Heart right ventricle (tissue), 16 donors: ENCODE results near the gene NFATC1. TPM values are rescaled to one million over a fixed set of nuclear protein-coding genes. Genes with fewer than 3 reads are reported as not detected.

Experiments used
- ATAC-seq, 8 donors: fragments of 200-7000 bp; cut with Tn5 transposase; one replicate each; pipeline ENCODE4 v1.9.1; 2020; ENCODE audit warnings: mild to moderate bottlenecking in 8 of 8, moderate library complexity in 8 of 8, moderate number of reproducible peaks in 1 of 8
- DNase-seq, 2 donors: peaks; one replicate each; pipeline ENCODE4 v3.0.0-alpha.2; 2020
- H3K27ac ChIP-seq, 10 donors: fragments of 200-600 bp; sonication (generic) in 2 of 10; one replicate each; pipeline versions ENCODE4 v1.5.0 to v1.8.0; 2020 to 2022; ENCODE audit warnings: mild to moderate bottlenecking in 3 of 10
- H3K27me3 ChIP-seq, 7 donors: fragments of 200-600 bp; one replicate each; pipeline ENCODE4 v1.8.0; 2021 to 2022; ENCODE audit warnings: mild to moderate bottlenecking in 2 of 7
- H3K36me3 ChIP-seq, 9 donors: fragments of 200-600 bp; sonication (generic) in 1 of 9; one replicate each; pipeline versions ENCODE4 v1.5.0 to v1.8.0; 2020 to 2022; ENCODE audit warnings: mild to moderate bottlenecking in 2 of 9
- H3K4me1 ChIP-seq, 9 donors: fragments of 200-600 bp; sonication (generic) in 1 of 9; one replicate each; pipeline versions ENCODE4 v1.5.0 to v1.8.0; 2020 to 2022; ENCODE audit warnings: mild to moderate bottlenecking in 4 of 9
- H3K4me3 ChIP-seq, 10 donors: fragments of 200-600 bp; sonication (generic) in 2 of 10; one replicate each; pipeline versions ENCODE4 v1.5.0 to v1.8.0; 2020 to 2022; ENCODE audit warnings: mild to moderate bottlenecking in 7 of 10, moderate library complexity in 2 of 10
- H3K9me3 ChIP-seq, 11 donors: fragments of 200-600 bp in 10 of 11; sonication (generic) in 2 of 11; one replicate each; pipeline versions ENCODE4 v1.5.0 to v1.8.0; 2013 to 2022; ENCODE audit warnings: mild to moderate bottlenecking in 2 of 11, control low read depth in 1 of 11, moderate library complexity in 1 of 11
- CTCF ChIP-seq, 9 donors: fragments of 200-600 bp; sonication (generic) in 2 of 9; IDR thresholded peaks; one replicate each; pipeline versions ENCODE4 v1.5.0 to v1.8.0; 2021 to 2022; ENCODE audit warnings: antibody characterized with exemption in 9 of 9, mild to moderate bottlenecking in 5 of 9, moderate library complexity in 1 of 9
- WGBS, 2 donors: extraction: QIAGEN DNeasy Blood & Tissue Kit; methylation state at CpG; one replicate each; pipeline ENCODE4 v1.1.7; 2013; ENCODE audit warnings: inconsistent platforms in 1 of 2; 5-methylcytosine and 5-hydroxymethylcytosine counted together
- intact Hi-C, 10 donors: fragments of 100-400 bp; cut with DNase I; formaldehyde crosslinking; loops; one replicate each; pipeline versions ENCODE4 v1.11.1 to v1.14.2; 2022
- polyA plus RNA-seq, 2 donors: library from polyadenylated mRNA; stranded (reverse); fragments of 200-250 nt; gene quantifications; one replicate each; pipeline ENCODE4 v1.2.3, GENCODE V29; 2013
- total RNA-seq, 10 donors: library from RNA; stranded (reverse); fragmentation: NEBNext Ultra II Directional in 3 of 10; extraction: Animal tissue kit (Norgen Biotek cat#: 25700) in 3 of 10; gene quantifications; one replicate each; pipeline versions ENCODE4 v1.2.1 to v1.2.4, GENCODE V29; 2021 to 2023
- donor health status: Arrhythmogenic right ventricular cardiomyopathy.
- donor health status: ischemic (EF 13 %, LVEDD 7.1; RV severe dilation, severe dysfunction).
- donor health status: healthy with polysubstance abuse.
- donor health status: DM: no; HTN: yes; CAD: no.
- donor health status: DM: no; HTN: no; CAD: no.
- donor health status: ischemic (EF 25% LVEDD 6.9; RV normal size, moderate dysfunction).
- donor health status: ischemic (EF 25% LVEDD 5.7; RV mildly dilated, moderate dysfunction).
- donor health status: healthy.
- donor health status: DM: yes; HTN: yes; CAD: no.
- donor health status: Ischemic cardiomyopathy.
- donor health status: ischemic (EF 35%, LVEDD 5.7; RV mildly dilated, moderate dysfunction).
- donor health status: nonischemic (EF 11% LVEDD 7.7; RV severe dilation, severe dysfunction).
- donor health status: DM: yes; HTN: yes; CAD: no.
- donor health status: PGD.
- donor health status: ischemic (EF 29% LVEDD 5.4; RV normal size, mild dysfunction).
- donor health status: nonischemic (EF 23%, LVEDD 6.1; RV moderate dilation, normal function).

The NFATC1 gene
- total and polyA plus RNA-seq, 12 donors, result 6.3 to 23.8 (median 18.6) TPM

- intact Hi-C loops, result no loop called here
- WGBS, 2 donors, result 85 to 86% methylated on average over 37 of the region's 37 CpGs
- Histone ChIP-seq H3K36me3 (peaks cover 0 to 62% (median 7%) of the 10 kb centered on the region in 9 donors), H3K27me3 (no peaks in the 10 kb centered on the region), H3K4me1 (peaks cover 0 to 11% (median 3%) of the 10 kb centered on the region in 9 donors), H3K4me3 (no peak overlapping the region), H3K9me3 (no peaks in the 10 kb centered on the region), H3K27ac (no peak overlapping the region)
- ATAC-seq (no peak), DNase-seq (no peak)
- TF ChIP-seq CTCF (IDR thresholded peaks at IDR 0.05), result no peak
Observed at GRCh38 chr18:79438898-79439627, 43.3 kb downstream of the NFATC1 start.

GRCh38 chr18:79439628-79440023, 43.9 kb downstream of the NFATC1 start:
- no peak for ATAC-seq
- 92% methylated on average over 16 of the region's 16 CpGs for WGBS, 2 donors
- no peak overlapping the region for H3K27ac ChIP-seq

DNA sequence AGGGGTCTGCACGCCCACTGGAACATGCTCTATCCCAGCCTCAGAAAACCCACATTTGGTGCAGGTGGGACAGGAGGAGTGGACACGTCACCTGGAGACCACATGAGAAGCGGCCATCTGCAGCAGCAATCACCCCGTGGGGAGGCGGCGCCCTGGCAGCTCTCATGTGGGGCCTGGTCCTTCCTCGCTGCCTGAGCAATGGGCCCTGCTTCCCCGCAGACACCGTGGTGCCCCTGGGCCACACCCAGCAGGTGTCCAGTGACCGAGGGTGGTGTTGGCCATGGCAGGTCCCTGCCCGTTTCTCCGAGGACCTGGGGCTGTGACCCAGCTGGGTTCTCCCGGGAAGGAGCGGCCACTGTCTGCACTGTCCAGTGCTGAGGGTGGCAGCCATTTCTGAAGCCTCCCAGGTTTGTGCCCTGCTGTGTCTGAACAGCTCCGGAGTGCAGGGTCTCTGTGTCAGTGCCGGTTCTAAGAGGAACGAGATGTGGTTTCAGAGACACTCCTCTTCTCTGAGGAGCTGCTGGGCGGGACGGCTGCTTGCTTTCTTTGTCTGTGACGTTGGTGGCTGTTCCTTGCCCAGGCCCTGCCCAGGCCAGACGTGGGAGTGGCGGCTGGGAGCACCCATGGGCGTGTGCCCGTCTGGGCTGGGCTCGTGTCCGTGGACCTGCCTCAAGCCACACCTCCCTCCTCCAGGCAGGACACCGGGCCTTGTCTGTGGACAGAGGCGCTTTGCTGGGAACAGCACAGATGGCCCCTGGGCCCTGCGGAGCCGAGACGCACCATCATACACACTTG, 44.8 kb downstream of the NFATC1 start:
- Histone ChIP-seq H3K27ac (no peak overlapping the region), H3K4me1 (peaks cover 0 to 15% (median 5%) of the 10 kb centered on the region in 9 donors), H3K9me3 (no peaks in the 10 kb centered on the region), H3K4me3 (no peak overlapping the region), H3K36me3 (peaks cover 0 to 52% (median 0%) of the 10 kb centered on the region in 9 donors), H3K27me3 (no peaks in the 10 kb centered on the region)
- 93 to 94% methylated on average over 31 of the region's 31 CpGs for WGBS, 2 donors
- intact Hi-C loops, result no loop called here
- ATAC-seq (no peak), DNase-seq (no peak)
- no peak for TF ChIP-seq CTCF (IDR thresholded peaks at IDR 0.05)

More at GRCh38 chr18:79439628-79440023, 43.9 kb downstream of the NFATC1 start:
- H3K36me3 ChIP-seq, result peaks cover 0 to 60% (median 2%) of the 10 kb centered on the region in 9 donors
- H3K4me1 ChIP-seq, result peaks cover 0 to 11% (median 3%) of the 10 kb centered on the region in 9 donors
- H3K9me3 ChIP-seq, result no peaks in the 10 kb centered on the region
- H3K27me3 ChIP-seq, result no peaks in the 10 kb centered on the region
- no peak for TF ChIP-seq CTCF (IDR thresholded peaks at IDR 0.05)
- no peak overlapping the region for H3K4me3 ChIP-seq
- intact Hi-C loops, result no loop called here
- DNase-seq, result no peak

- H3K4me3 ChIP-seq, result no peak overlapping the region
- no peaks in the 10 kb centered on the region for H3K9me3 ChIP-seq
- WGBS, 2 donors, result 96 to 97% methylated on average over 16 of the region's 16 CpGs
- ATAC-seq (no peak), DNase-seq (no peak)
- peaks cover 0 to 45% (median 0%) of the 10 kb centered on the region in 9 donors for H3K36me3 ChIP-seq
- no peak for TF ChIP-seq CTCF (IDR thresholded peaks at IDR 0.05)
- no peaks in the 10 kb centered on the region for H3K27me3 ChIP-seq
- intact Hi-C loops, result no loop called here
- peaks cover 3 to 23% (median 10%) of the 10 kb centered on the region in 9 donors for H3K4me1 ChIP-seq
- no peak overlapping the region for H3K27ac ChIP-seq
Observed at GRCh38 chr18:79441420-79441819, 45.7 kb downstream of the NFATC1 start.
